ENCODE results near the gene TMEM139. TPM values are rescaled to one million over a fixed set of nuclear protein-coding genes. Genes with fewer than 3 reads are reported as not detected.

TMEM139 gene
- 1.5 to 2.0 TPM (median 1.9 TPM) in 3 replicates for total RNA-seq (2021)
- percentile 36 among the genes with signal in this experiment for Bru-seq, nascent RNA
- long read RNA-seq, experiment 1, partial matches to known transcripts, result 0 of 2 reads
- long read RNA-seq, experiment 1, other reads (novel, unspliced or antisense), result 1 of 2 reads
- long read RNA-seq, experiment 2, partial matches to known transcripts, result 1 of 2 reads
- long read RNA-seq, experiment 2, other reads (novel, unspliced or antisense), result 1 of 2 reads
- long read RNA-seq, experiment 3, partial matches to known transcripts, result 0 of 1 reads
- long read RNA-seq, experiment 3, other reads (novel, unspliced or antisense), result 1 of 1 reads

DNA sequence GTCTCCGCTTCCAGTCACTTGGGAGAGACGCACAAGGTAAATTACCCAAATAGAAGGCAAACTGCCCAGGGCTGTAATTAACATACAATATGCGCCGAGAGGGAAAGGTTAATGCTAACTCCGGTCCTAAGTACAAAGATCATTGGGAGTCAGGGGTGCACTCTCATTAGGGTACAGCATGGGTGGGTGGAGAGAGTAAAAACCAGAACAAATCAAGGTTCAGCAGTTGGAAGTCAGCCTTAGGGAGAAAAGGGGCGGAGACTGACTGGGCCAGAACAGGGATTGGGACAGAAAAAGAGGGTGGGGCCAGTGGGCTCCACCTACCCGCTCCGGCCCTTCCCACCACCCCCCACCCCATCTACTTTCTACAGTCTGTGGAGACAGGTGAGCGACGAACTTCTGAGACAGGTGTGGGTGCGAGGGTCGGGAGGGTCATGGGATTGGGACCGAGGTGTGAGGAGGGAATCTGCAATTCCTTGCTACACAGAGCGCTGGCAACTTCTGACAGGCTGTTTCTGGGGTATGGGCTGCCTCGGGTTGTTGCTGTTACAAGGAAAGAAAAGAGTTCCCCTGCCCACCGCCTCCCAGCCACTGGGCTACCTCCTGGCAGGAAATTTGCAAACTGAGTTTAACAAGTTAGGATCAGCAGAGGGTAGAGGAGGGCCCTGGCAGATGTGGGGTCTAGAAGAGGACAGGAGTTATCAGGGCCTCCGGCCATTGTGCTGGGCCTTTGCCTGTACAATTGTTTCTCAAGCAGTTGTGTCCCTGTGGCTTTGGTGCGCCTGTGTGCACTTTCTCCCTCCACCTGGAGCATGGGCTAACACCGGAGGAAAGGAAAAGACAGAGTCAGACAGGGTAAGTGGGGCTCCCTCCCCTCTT lies at the start of gene TMEM139:
TMEM139 (plus strand) TSS at position 368 of the 879 bp plus-strand sequence. CDS start 1,000 bp downstream, outside the sequence.
- DNase-seq (ENCODE audit: low spot score) (peak; percentile 73), ATAC-seq (peak; percentile 49)
- Mint-ChIP-seq H3K4me1 (peaks cover 37% of the 10 kb centered on the region), H3K27me3 (ENCODE audit: low read depth) (peaks cover 46% of the 10 kb centered on the region), H3K36me3 (peaks cover 13% of the 10 kb centered on the region), H3K27ac (no peak within 1 kb of the TSS; the same call in 1 of the 2 replicates), H3K9me3 (peaks cover 14% of the 10 kb centered on the region), H3K4me3 (peak within 1 kb of the TSS; percentile 60)
- ChIA-PET CTCF (no interaction called here), POLR2A (no interaction called here)
- no peak for TF ChIP-seq GRHL2 (CRISPR knock-in tag; IDR thresholded peaks at IDR 0.05; ENCODE audit: insufficient replicate concordance, severe bottlenecking)
- TF ChIP-seq ZNF121 (CRISPR knock-in tag; IDR thresholded peaks at IDR 0.05), result no peak
- no peak for TF ChIP-seq KAT7 (CRISPR knock-in tag; IDR thresholded peaks at IDR 0.05; ENCODE audit: borderline replicate concordance)
- TF ChIP-seq, protein P1, sequence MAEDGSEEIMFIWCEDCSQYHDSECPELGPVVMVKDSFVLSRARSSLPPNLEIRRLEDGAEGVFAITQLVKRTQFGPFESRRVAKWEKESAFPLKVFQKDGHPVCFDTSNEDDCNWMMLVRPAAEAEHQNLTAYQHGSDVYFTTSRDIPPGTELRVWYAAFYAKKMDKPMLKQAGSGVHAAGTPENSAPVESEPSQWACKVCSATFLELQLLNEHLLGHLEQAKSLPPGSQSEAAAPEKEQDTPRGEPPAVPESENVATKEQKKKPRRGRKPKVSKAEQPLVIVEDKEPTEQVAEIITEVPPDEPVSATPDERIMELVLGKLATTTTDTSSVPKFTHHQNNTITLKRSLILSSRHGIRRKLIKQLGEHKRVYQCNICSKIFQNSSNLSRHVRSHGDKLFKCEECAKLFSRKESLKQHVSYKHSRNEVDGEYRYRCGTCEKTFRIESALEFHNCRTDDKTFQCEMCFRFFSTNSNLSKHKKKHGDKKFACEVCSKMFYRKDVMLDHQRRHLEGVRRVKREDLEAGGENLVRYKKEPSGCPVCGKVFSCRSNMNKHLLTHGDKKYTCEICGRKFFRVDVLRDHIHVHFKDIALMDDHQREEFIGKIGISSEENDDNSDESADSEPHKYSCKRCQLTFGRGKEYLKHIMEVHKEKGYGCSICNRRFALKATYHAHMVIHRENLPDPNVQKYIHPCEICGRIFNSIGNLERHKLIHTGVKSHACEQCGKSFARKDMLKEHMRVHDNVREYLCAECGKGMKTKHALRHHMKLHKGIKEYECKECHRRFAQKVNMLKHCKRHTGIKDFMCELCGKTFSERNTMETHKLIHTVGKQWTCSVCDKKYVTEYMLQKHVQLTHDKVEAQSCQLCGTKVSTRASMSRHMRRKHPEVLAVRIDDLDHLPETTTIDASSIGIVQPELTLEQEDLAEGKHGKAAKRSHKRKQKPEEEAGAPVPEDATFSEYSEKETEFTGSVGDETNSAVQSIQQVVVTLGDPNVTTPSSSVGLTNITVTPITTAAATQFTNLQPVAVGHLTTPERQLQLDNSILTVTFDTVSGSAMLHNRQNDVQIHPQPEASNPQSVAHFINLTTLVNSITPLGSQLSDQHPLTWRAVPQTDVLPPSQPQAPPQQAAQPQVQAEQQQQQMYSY (CRISPR knock-in tag; IDR thresholded peaks at IDR 0.05), result no peak
- TF ChIP-seq RORB (CRISPR knock-in tag; IDR thresholded peaks at IDR 0.05), result no peak
- TF ChIP-seq, protein P2, sequence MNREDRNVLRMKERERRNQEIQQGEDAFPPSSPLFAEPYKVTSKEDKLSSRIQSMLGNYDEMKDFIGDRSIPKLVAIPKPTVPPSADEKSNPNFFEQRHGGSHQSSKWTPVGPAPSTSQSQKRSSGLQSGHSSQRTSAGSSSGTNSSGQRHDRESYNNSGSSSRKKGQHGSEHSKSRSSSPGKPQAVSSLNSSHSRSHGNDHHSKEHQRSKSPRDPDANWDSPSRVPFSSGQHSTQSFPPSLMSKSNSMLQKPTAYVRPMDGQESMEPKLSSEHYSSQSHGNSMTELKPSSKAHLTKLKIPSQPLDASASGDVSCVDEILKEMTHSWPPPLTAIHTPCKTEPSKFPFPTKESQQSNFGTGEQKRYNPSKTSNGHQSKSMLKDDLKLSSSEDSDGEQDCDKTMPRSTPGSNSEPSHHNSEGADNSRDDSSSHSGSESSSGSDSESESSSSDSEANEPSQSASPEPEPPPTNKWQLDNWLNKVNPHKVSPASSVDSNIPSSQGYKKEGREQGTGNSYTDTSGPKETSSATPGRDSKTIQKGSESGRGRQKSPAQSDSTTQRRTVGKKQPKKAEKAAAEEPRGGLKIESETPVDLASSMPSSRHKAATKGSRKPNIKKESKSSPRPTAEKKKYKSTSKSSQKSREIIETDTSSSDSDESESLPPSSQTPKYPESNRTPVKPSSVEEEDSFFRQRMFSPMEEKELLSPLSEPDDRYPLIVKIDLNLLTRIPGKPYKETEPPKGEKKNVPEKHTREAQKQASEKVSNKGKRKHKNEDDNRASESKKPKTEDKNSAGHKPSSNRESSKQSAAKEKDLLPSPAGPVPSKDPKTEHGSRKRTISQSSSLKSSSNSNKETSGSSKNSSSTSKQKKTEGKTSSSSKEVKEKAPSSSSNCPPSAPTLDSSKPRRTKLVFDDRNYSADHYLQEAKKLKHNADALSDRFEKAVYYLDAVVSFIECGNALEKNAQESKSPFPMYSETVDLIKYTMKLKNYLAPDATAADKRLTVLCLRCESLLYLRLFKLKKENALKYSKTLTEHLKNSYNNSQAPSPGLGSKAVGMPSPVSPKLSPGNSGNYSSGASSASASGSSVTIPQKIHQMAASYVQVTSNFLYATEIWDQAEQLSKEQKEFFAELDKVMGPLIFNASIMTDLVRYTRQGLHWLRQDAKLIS (CRISPR knock-in tag; IDR thresholded peaks at IDR 0.05; ENCODE audit: borderline replicate concordance), result no peak

DNA sequence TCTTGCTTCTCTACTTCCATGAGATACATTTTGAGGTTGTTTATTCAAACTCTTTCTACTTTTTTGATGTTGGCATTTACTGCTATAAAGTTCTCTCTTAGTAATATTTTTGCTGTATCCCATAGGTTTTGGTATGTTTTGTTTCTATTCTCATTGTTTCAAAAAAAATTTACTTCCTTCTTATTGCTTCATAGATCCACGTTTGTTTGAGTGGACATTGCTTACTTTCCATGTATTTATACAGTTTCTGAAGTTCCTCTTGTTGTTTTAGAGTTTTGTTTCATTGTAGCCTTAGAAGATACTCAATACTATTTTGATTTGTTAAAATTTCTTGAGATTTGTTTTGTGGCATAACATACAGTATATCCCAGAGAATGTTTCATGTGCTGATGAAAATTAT lies 49.2 kb upstream of the TMEM139 start:
- H3K36me3 Mint-ChIP-seq, result peaks cover 9% of the 10 kb centered on the region; the same call in 1 of the 2 replicates
- H3K4me1 Mint-ChIP-seq, result no peaks in the 10 kb centered on the region
- ATAC-seq (no peak), DNase-seq (ENCODE audit: low spot score) (no peak)
- H3K27me3 Mint-ChIP-seq (ENCODE audit: low read depth), result peaks cover 36% of the 10 kb centered on the region
- ChIA-PET CTCF (interaction anchor here (1.2 kb wide), 1 partner anchor 20 kb away, joined by 3 read pairs; no protein-coding TSS in a partner anchor), POLR2A (no interaction called here)
- H3K9me3 Mint-ChIP-seq, result peaks cover 23% of the 10 kb centered on the region
- H3K27ac Mint-ChIP-seq, result no peak overlapping the region
- no peak overlapping the region for H3K4me3 Mint-ChIP-seq
- no peak for TF ChIP-seq MXD4 (CRISPR knock-in tag; IDR thresholded peaks at IDR 0.05; ENCODE audit: borderline replicate concordance)
- no peak for TF ChIP-seq ZNF317 (CRISPR knock-in tag; IDR thresholded peaks at IDR 0.05; ENCODE audit: borderline replicate concordance, low read depth)
- TF ChIP-seq, protein P3, sequence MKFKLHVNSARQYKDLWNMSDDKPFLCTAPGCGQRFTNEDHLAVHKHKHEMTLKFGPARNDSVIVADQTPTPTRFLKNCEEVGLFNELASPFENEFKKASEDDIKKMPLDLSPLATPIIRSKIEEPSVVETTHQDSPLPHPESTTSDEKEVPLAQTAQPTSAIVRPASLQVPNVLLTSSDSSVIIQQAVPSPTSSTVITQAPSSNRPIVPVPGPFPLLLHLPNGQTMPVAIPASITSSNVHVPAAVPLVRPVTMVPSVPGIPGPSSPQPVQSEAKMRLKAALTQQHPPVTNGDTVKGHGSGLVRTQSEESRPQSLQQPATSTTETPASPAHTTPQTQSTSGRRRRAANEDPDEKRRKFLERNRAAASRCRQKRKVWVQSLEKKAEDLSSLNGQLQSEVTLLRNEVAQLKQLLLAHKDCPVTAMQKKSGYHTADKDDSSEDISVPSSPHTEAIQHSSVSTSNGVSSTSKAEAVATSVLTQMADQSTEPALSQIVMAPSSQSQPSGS (CRISPR knock-in tag; IDR thresholded peaks at IDR 0.05; ENCODE audit: borderline replicate concordance, low read depth), result no peak
- TF ChIP-seq FOXJ3 (CRISPR knock-in tag; IDR thresholded peaks at IDR 0.05; ENCODE audit: borderline replicate concordance), result no peak
- TF ChIP-seq, protein P4, sequence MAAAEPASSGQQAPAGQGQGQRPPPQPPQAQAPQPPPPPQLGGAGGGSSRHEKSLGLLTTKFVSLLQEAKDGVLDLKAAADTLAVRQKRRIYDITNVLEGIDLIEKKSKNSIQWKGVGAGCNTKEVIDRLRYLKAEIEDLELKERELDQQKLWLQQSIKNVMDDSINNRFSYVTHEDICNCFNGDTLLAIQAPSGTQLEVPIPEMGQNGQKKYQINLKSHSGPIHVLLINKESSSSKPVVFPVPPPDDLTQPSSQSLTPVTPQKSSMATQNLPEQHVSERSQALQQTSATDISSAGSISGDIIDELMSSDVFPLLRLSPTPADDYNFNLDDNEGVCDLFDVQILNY (CRISPR knock-in tag; IDR thresholded peaks at IDR 0.05), result no peak
- no peak for TF ChIP-seq GRHL2 (CRISPR knock-in tag; IDR thresholded peaks at IDR 0.05; ENCODE audit: insufficient replicate concordance, severe bottlenecking)
- TF ChIP-seq, protein P5, sequence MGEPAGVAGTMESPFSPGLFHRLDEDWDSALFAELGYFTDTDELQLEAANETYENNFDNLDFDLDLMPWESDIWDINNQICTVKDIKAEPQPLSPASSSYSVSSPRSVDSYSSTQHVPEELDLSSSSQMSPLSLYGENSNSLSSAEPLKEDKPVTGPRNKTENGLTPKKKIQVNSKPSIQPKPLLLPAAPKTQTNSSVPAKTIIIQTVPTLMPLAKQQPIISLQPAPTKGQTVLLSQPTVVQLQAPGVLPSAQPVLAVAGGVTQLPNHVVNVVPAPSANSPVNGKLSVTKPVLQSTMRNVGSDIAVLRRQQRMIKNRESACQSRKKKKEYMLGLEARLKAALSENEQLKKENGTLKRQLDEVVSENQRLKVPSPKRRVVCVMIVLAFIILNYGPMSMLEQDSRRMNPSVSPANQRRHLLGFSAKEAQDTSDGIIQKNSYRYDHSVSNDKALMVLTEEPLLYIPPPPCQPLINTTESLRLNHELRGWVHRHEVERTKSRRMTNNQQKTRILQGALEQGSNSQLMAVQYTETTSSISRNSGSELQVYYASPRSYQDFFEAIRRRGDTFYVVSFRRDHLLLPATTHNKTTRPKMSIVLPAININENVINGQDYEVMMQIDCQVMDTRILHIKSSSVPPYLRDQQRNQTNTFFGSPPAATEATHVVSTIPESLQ (CRISPR knock-in tag; IDR thresholded peaks at IDR 0.05), result no peak
- TF ChIP-seq ELF4 (CRISPR knock-in tag; IDR thresholded peaks at IDR 0.05; ENCODE audit: low read depth), result no peak
- TF ChIP-seq, protein P6, sequence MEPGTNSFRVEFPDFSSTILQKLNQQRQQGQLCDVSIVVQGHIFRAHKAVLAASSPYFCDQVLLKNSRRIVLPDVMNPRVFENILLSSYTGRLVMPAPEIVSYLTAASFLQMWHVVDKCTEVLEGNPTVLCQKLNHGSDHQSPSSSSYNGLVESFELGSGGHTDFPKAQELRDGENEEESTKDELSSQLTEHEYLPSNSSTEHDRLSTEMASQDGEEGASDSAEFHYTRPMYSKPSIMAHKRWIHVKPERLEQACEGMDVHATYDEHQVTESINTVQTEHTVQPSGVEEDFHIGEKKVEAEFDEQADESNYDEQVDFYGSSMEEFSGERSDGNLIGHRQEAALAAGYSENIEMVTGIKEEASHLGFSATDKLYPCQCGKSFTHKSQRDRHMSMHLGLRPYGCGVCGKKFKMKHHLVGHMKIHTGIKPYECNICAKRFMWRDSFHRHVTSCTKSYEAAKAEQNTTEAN (CRISPR knock-in tag; IDR thresholded peaks at IDR 0.05), result no peak
- TF ChIP-seq OVOL2 (CRISPR knock-in tag; IDR thresholded peaks at IDR 0.05; ENCODE audit: borderline replicate concordance), result no peak
- TF ChIP-seq NR3C1 (CRISPR knock-in tag; conservative IDR thresholded peaks at IDR 0.05; ENCODE audit: low read depth), result no peak
